Stimulated activated CD8-positive, alpha-beta memory T cell treated with anti-CD3 and anti-CD28 coated beads, Interleukin-12 subunit alpha, Interleukin-12 subunit beta, amount 100 ng/mL, for 24 hours (primary cell): Measurements from ENCODE around the gene MXD3.
"Not testable (repeated sequence)": the region's sequence is repeated elsewhere in the genome, so short reads cannot be mapped to it uniquely, and the experiment has no call there.

ENCODE experiments used
- DNase-seq: peaks from one replicate; pipeline ENCODE4 v3.0.0-alpha.2; 2020; ENCODE audit errors: extremely low read depth

Gene MXD3, protein sequence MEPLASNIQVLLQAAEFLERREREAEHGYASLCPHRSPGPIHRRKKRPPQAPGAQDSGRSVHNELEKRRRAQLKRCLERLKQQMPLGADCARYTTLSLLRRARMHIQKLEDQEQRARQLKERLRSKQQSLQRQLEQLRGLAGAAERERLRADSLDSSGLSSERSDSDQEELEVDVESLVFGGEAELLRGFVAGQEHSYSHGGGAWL

DNA sequence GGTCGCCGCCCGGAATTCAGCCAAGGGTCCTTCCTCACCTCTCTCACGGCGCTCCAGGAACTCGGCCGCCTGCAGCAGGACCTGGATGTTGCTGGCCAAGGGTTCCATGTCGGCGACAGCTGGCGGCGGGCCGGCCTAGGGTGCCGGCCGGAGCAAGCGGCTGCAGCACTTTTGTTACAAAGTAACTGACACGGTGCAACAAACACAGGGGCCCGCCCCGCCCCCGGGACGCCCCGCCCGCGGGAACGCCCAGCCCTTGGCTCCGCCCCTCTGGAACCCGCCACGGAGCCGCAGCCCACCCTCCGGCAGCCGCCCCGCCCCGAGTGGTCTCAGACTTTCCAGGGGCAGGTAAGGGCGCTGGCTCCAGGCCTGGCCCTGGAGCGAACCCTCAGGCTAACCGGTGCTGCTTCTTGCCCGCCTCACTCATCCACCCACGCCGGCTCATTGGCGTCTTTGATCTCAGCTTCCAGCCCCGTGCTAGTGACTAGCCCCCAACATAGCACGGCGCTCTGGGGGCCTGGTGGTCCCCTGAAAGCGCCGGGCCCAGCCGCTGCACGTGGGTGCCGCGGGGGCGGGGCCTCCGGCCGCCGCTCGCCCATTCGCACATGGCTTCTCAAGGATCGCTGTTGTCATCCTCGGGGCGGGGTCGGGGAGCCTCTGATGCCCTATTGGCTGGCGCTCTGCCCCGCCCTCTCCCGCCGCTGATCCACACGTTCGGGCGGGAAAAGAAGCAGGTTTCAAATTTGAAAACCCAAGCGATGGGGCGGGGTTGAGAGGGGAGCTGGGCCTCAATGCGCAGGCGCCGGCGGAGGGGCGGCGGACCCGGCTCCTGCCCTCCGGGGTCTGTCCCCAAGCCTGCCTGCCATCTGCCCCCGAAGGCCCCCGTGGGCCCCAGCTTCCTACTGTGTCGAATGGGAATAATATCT lies at the start of gene MXD3:
TSS of gene MXD3 (minus strand) at position 176 of the 926 bp plus-strand sequence. CDS start at position 108, 68 bp downstream.
- peak; percentile 95 for DNase-seq

DNA sequence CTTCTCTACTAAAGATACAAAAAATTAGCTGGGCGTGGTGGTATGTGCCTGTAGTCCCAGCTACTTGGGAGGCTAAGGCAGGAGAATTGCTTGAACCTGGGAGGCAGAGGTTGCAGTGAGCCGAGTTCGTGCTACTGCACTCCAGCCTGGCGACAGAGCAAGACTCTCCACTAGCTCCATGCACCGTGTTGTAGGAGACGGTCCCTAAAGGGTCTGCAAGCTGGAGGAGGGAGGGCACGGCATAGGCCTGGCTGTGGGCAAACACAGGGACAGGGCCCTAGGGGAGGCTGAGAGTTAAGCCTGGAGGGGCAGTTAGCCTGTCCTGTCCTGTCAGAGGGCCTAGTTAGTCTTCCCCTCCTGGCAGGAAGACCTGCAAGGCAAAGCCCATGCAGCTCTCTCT lies 49.0 kb upstream of the MXD3 start:
- DNase-seq = not testable (repeated sequence)

DNA sequence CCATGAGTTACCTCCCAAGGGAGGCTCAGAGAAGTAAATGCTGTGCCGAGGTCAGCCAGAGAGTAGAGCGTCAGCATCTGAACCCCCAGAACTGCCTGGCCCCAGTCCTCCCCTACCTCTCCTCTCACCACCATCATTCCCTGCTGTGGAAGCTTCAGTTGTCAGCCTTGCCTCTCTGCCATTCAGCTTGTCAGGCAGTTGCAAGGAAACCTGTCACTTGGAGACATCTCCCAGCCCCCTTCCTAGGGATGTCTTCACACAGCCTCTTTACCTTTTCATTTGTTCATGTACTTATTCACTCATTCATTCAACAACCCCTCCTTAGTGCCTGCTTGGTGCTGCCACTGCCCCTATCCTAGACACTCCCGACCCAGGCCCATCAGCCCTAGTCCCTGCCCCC lies 48.2 kb upstream of the MXD3 start:
- DNase-seq = no peak

DNA sequence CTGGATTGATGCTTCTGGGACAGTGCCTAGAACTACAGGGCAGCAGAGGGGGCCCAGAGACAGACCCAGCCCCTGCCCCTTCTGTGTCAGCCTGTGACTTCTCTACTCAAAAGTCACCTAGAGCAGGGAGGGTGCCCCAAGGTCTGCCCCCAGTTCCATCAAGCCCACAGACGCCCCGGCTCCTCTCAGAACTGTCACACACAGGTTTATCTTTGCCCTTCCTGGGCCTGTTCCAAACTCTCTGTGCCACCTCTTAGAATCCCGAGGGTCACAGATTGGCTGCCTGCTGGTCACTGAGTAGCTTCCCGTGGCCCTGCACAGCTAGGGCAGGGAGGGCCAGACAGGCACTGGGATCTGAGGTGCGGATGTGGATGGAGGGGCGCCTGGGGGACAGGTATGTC lies 47.8 kb upstream of the MXD3 start:
- DNase-seq = no peak

DNA sequence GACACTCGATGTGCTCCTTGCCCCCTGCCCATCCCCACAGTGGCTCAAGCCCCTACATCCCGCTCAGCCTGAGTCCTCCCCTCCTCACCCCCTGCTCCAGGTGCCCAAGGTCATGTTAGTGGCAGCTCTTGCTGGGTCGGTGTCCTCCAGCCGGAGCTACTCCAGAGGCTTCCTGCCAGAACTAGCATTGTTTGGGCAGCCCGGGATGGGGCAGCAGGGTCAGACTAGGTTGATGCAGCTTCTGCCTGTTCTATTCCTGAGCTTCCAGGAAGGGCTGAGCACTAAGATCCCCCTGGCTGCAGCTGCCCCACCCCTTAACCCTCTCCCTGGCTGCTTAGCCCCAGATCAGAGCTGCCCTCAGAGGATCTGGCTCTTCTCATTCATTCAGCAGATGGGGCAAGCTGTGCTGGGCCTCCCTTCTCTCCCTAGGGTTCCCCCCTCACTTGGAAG lies 46.7 kb upstream of the MXD3 start:
- no peak for DNase-seq

DNA sequence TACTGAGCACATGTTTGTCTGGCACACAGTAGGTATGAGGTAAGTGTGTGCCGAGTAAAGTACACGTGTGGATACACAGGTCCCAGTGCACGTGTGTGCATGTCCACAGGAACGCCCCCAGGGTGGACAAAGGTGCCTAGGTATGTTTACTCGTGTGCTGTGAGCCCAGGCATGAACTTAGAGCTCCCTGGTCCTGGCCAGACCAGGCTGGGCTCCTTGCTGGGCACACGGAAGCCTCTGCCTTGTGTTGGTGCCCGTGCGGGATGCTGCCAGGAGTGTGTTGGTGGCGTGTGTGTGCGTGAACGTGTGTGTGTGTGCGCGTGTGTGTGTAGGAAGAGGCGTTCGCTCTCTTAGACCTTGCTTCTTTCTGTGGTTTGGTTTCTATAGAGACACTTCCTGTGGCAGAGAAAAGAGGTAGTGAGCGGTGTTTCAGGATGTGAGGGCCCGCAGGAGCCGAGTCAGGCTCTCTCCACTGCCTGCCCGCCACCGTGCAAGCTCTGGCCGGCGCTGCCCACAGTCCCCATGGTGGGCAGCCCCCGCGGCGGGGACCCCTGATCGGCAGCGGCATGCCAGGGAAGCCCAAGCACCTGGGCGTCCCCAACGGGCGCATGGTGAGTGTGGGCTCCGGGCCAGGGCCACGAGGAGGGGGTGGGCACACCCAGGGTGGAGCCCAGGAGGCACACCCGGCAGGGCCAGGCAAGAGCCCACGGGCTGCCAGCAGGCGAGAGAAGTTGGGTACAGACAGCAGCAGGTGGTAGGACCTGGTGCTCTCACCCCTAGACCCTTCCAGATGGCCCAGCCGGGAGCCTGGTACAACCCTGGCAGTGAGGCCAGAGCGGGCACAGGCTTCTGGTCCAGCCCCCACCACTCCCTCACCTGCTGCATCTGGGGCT lies 46.0 kb upstream of the MXD3 start, which contains the start of gene RGS14:
TSS of gene RGS14 (plus strand) at position 466 of the 893 bp plus-strand sequence. CDS start at position 567, 101 bp downstream.
- no peak for DNase-seq

DNA sequence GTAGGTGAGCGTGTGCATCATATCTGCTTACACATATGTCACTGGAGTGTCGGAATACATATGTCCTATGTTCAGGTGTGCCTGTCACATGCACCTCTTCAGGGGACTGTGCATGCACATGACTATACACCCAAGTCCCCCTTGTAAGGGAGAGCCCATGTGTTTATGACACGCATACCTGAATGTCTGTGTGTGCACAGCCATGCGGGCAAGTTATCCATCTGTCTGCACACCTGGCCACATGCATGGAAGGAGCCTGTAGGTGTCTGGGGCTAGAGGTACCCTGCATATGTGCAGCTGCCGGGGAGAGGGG lies 45.4 kb upstream of the MXD3 start:
- no peak for DNase-seq

DNA sequence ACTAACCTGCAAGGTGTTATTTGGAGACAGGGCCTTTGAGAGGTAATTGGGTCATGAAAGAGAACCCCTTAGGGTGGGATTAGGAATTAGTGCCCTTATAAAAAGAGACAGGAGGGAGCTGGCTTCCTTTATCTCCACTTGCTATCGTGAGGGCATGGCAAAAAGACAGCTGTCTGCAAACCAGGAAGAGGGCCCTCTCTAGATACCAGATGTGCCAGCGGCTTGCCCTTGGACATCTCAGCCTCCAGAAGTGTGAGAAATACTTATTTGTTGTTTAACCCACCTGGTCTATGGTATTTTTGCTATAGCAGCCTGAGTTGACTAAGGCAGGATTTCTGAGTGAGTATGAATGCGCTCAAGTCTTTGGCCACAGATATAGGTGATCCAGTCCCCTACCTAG lies 45.0 kb upstream of the MXD3 start:
- DNase-seq = no peak

DNA sequence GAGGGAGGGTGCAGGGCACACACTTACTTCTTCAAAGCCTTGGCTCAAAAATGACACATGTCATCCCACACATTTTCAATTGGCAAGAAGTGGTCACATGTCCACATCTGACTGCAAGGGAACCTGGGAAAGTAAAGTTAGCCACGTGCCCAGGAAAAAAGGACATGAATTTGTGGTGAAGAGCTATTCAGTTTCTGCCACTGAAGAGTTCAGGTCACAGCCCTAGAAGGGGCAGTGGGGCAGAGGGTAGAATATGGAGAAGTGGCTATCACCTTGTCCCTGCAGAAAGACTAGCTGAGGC lies 44.1 kb upstream of the MXD3 start:
- DNase-seq = no peak

DNA sequence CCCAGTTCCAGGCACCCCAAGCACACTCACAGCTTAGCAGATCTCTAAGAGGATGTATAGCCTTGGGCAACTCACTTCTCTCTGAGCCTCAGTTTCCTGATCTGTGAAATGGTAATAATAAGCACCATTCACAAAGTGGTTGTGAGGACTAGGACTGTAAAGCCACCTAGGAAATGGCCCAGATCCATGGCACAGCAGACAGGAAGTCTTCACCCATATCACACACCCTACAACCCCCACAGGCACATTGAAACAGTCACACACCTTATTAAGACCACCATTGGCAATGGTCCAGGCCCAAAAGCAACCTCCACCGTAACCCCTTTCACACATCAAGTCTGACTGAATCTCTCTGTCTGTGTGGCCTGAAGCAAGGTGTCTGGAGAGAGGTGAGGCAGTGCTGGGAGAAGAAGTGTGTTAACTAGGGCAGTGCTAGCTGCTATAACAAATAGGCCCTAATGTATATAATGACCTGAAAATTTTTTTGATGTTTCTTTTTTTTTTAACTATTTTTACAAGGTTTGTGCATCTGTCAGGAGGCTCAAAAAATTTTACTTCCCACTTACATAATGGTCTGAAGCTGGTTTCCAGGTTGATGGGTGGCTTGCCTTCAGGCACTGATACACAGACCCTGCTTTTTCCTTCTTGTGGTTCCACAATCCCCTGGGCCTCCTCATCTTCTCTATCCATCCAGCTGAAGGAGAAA lies 43.6 kb upstream of the MXD3 start:
- no peak for DNase-seq

DNA sequence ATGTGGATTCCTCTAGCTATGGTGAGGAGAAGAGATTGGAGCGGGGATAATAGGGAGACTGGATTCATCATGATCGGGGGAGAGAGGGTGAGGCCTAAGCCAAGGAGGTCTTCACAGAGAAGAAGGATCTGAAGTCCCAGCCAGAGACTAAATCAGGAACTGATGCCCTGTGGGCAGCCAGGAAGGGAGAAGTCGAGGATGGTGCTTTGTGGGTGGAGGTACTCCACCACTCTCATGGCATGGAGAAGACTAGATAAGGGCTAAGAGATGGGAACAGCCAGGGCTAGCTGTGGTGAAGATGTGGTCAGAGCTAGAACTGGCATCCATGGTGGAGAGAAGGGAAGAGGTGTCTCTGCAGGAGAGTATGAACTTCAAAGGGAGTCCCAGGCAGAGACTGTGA lies 43.0 kb upstream of the MXD3 start:
- DNase-seq = no peak

DNA sequence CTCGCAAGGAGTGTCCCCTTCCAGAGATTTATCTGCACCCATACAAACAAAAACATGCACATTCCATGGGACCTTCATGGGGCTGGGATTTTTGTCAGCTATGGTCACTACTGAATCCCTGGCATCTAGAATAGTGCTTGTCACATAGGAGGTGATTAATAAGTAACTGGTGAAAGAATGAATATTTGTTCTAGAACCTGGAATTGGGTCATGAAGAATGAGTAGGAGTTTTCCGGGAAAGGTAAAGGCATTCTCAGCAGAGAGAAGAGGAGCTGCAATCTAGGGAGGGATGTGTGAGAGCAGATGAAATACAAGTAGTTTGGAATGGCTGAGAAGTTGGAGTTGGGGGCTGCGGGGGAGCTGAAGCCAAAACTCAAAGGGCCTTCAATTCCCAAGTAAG lies 42.6 kb upstream of the MXD3 start:
- DNase-seq = no peak

DNA sequence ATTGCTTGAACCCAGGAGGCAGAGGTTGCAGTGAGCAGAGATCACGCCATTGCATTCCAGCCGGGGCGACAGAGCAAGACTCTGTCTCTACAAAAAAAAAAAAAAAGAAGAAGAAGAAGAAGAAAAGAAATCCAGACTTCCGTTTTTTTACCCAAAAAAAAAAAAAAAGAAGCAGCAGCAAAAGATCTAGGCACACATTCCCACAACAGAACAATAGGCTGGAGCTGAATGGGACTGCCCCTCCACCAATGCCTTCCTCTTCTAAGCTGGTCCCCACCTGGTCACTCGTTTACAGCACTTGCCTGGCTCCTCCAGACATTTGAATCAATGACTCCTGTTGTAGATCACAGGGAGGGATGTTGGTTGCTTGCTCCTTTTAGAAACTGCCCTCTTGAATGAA lies 41.4 kb upstream of the MXD3 start:
- DNase-seq = no peak

DNA sequence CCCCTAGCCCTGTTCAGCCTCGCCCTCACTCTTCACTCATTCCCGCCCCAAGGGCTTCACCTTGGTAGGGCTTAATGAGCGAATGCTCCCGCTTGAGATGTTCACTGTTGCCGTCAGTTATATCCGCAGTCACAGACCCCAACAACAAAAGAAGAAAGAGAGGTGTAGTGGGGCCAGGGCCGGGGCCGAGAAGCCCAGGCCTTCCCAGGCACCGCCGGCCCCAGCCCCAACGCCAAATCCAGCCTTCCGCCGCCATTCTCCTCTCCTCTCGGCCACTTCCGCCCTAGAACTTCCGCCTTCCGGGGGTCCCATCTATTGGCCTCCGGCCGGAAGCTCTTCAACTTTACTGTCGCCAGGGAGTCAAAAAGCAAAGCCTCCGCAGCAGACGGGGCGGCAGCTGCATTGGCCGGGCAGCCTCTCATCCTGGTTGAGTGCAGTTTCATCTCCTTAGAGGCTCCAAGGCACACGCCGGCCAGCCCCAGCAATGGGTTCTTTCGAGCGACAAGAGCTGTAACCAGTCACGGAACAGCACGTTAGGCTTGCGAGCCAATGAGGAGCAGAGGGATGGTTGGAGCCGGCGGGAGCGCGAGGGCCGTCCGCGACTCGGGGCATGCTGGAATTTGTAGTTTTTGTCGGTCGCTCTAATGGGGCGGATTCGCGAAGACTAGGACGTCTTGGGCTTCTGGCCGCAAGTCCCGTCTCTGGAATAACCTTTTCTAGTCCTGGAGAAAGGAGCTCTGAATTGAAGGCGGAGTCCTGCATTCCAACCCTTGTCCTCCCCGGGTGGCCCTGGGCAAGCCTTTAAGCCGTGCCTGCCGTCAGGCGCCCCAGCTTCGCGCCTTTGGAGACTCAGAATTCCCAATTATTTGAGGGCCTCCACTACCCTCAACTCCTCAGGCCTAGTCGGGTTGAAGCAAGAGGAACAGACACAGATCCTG lies 40.0 kb upstream of the MXD3 start, which contains the start of gene LMAN2:
TSS of gene LMAN2 (minus strand) at position 277 of the 938 bp plus-strand sequence. CDS start at position 256, 21 bp downstream.
- peak; percentile 78 for DNase-seq

DNA sequence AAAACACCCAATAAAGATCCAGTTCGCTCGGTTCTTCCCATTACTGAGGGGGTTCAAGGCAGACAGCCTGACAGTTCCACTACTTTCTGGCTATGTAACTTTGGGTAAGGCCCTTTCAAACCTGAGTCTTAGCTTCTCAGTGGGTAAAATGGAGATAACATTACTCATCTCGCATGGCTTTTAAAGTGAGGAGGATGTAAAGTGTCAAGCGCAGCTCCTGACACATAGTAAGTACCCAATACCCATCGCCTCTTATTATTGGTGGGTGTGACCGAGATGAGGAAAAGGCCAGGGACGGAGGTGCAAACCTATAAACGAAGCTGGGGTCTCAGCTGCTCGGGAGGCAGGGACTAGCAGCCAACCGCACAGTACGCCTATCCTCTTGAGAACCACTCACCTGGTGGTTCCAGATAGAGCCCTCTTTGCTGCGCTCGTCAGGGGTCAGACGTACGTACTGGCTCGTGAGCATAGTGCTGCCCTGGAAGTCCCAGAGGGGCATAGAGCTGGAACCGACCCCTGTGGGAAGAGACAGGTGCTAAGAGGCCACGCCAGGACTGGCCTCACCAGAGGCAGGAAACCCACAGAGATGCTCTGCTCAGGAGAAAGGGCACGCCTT lies 39.2 kb upstream of the MXD3 start:
- DNase-seq = no peak

DNA sequence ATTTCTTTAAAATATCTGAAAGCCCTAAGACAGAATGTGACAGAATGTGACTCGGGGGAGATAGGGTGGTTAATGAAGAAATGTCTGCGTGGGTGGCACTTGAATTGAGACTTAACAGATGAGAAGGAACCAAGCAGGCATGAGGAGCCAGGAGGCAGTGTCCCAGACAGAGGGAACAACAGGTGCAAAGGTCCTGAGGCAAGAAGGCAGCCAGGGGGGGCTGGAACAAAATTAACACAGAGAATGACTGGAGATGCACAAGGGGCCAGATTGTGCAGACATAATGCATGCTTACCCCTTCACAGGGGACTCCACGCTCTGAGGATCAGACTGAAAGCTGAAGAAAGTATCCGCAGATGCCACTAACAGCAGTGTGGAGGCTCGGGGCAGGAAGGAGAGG lies 38.1 kb upstream of the MXD3 start:
- DNase-seq = no peak

DNA sequence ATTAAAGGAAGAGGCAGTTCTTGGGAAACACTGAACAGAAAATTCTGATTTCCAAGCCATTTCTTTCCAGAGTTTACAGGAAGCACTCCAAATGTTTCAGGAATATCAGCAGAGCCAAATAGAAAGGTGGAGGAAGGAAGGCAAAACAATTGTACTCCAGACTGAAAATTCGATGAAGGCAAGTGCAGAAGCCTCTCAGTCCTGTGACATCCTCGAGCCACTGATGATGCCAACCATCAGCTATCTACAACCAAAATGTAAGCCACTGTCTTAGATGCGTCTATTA lies 37.6 kb upstream of the MXD3 start:
- DNase-seq = no peak

DNA sequence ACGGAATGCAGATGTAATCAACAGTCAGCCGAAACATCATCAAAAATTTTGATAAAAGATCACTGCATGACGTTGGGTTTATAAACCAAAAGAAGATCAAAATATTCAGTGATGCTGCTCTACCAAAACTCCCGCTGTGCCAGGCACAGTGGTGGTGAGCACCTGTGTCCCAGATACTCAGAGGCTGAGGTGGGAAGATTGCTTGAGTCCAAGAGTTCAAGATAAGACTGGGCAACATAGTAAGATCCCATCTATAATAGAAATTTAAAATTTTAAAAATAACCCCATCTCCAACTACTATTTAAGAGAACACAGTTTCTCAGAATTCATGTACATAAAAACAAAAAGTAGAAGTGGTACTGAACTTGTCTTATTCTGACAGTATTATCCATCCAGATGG lies 36.0 kb upstream of the MXD3 start:
- no peak for DNase-seq

DNA sequence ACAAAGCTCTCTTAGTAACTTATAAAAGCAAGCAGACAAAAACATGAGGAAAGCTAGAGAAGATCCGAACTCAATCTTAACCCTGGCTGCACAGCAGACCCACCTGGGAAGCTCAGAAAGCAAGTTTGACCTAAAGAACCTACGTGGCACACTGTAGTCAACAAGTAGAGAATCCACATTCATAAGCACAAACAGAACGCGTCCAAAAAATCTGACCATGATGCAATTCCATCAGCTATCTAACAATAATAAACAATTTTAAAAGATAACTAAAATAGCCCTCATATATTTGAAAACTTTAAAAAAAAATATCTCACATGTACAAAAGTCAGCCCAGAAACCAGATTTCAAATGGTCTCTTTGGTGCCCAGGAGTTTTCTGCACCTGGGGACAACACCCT lies 35.1 kb upstream of the MXD3 start:
- no peak for DNase-seq

DNA sequence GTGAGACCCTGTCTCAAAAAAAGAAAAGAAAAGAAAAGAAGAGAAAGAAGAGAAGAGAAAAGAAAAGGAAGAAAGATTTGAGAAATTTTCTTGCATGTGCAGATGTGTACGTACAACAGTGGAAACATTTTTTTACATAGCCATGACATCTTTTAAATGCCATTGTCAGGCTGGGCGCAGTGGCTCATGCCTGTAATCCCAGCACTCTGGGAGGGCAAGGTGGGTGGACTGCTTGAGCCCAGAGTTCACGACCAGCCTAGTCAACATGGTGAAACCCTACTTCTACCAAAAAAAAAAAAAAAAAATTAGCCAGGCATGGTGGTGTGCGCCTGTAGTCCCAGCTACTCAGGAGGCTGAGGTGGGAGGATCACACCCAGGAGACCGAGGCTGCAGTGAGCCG lies 33.2 kb upstream of the MXD3 start:
- no peak for DNase-seq
